GM12874 (cell line): ENCODE data around the gene PYROXD2.

Experiments
- TF ChIP-seq, protein P1 (sequence below): IDR thresholded peaks from 2 replicates; pipeline ENCODE4 v1.5.1; 2011; ENCODE audit warnings: low read depth, mild to moderate bottlenecking, control low read depth, low read length, moderate library complexity; ENCODE audit not compliant: insufficient read depth

PYROXD2 gene

DNA sequence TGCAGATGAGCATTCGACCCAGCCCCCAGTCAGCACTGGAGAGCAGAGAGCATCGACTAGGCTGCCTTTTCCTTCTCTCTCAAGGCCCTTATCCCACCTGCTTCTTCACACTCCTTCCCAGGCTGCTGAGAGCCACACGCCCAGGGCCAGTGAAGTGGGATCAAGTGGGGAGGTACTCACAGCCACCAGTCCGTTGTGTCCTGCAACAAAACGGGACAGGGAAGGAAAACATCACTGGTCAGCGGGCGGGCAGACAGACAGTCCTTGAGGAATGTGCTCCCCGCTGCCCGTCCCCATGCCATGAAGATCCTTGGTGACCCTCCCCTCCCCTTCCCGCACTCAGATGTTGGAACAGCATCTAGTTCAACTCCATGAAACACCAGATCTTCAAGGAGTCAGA is 4.2 kb downstream of the PYROXD2 start:
- TF ChIP-seq, protein P1, sequence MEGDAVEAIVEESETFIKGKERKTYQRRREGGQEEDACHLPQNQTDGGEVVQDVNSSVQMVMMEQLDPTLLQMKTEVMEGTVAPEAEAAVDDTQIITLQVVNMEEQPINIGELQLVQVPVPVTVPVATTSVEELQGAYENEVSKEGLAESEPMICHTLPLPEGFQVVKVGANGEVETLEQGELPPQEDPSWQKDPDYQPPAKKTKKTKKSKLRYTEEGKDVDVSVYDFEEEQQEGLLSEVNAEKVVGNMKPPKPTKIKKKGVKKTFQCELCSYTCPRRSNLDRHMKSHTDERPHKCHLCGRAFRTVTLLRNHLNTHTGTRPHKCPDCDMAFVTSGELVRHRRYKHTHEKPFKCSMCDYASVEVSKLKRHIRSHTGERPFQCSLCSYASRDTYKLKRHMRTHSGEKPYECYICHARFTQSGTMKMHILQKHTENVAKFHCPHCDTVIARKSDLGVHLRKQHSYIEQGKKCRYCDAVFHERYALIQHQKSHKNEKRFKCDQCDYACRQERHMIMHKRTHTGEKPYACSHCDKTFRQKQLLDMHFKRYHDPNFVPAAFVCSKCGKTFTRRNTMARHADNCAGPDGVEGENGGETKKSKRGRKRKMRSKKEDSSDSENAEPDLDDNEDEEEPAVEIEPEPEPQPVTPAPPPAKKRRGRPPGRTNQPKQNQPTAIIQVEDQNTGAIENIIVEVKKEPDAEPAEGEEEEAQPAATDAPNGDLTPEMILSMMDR, result no peak

DNA sequence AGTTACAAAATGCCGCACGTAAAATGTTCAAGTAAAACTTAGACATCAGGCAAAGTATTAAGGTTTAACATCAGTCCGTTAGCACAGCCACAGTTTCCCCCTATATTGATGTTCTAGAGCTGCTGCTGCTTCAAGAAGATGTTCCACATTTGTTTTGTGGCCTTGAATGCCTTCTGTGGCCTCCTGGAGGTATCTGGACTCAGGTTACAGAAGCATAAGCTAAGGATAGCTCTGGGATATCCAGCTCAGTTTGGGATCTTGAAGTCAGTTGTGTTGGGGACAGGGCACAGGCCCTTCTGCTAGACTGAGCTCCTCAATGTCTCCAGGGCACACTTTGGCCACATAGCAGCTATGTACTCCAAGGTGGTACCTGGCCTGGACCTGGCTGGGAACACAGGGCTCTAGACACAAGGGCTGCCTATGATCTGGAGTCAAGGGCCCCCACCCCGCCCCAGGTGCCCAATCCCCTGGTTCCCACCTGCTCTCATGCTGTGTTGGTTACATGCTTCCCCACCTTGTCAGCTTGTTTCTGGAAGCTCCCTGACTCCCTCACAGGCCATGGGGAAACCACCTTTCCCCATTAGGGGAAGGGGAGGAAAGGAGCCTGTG is 4.7 kb downstream of the PYROXD2 start:
- TF ChIP-seq, protein P1, result no peak

DNA sequence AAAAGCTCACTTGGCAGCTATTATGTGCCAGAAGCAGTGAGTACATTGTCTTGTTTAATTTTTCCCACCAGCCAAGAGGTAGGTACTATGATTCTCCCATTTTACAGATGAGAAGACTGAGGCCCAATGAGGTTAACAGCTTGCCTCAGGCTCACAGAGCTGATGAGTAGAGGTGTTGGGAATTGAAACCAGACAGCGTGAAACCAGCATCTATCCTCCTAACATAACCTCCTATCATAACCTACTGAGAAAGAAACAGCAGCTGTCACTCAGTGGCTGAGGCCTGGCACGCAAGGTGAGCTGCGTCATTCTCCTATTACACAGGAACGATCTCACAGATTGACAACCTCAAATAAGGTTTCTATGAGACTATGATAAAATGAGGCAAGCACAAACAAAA is 6.2 kb downstream of the PYROXD2 start:
- TF ChIP-seq, protein P1, result no peak

DNA sequence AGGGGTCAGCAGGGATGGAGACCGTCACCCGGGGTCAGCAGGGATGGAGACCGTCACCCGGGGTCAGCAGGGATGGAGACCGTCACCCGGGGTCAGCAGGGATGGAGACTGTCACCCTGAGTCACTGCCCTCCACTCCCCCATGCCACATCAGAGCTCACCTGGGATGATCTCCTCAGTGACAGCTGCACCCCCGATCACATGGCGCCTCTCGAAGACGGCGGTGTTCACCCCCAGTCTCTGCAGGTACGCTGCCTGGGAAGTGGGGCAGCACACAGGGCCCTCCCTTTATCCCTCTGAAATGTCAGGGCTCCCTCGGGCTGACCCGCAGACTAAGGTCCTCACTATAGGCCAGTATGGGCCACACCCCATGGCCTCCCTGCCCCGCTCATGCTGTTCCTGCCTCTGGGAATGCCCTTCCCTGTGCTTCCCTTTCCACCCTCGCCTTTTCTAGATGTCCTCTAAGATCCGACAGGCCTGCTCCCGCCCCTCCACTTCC is 7.2 kb downstream of the PYROXD2 start:
- TF ChIP-seq, protein P1, result no peak

DNA sequence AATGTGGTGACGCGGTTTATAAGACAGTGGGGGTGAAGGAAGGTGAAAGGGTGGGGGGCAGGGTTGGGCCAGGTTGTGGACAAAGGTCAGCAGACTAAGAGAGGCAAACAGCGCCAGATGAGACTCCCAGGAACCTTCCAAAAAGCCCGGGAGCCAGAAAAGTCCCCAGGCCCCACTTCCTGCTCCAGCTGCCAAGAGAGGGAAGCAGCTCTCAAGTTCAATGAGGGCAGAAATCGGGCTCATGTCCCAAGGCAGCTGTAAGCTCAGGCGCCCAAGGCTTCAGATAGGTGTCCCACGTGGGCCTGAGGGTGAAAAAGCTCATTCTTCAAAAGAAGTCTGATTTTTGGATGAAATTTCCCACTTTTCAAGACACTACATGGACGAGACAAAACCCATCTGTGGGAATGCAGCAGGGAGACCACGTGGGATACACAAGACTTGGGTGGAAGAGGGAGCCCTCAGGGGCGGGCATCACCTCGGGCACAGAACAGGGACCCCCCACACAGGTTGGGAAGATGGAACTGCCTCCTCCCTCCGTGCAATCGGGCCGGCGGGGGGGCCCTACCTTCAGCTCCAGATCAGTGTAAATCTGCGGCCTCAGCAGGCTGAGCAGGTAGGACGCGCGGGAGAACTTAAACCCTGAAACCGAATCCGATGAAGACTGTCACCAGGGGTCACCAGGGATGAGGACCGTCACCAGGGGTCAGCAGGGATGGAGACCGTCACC is 7.8 kb downstream of the PYROXD2 start:
- TF ChIP-seq, protein P1, result no peak

DNA sequence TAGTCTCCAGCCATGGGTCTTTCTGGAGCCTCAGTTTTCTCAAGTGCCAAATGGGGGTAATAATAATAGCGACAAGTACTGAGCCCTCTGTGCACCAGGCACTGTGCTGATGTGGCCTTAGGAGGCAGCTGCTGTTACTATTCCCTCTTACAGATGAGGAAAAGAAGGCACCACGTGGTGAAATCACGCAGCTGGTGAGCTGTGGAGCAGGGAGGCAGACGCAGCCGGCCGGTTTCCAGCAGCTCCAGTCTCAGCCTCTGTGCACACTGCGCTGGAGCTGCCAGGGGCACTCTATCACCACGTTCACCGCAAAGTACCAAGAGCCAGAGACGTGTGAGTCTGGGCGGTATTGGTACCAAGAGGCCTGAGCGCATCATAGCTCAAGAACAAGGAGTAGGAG is 9.6 kb downstream of the PYROXD2 start:
- TF ChIP-seq, protein P1, result no peak

DNA sequence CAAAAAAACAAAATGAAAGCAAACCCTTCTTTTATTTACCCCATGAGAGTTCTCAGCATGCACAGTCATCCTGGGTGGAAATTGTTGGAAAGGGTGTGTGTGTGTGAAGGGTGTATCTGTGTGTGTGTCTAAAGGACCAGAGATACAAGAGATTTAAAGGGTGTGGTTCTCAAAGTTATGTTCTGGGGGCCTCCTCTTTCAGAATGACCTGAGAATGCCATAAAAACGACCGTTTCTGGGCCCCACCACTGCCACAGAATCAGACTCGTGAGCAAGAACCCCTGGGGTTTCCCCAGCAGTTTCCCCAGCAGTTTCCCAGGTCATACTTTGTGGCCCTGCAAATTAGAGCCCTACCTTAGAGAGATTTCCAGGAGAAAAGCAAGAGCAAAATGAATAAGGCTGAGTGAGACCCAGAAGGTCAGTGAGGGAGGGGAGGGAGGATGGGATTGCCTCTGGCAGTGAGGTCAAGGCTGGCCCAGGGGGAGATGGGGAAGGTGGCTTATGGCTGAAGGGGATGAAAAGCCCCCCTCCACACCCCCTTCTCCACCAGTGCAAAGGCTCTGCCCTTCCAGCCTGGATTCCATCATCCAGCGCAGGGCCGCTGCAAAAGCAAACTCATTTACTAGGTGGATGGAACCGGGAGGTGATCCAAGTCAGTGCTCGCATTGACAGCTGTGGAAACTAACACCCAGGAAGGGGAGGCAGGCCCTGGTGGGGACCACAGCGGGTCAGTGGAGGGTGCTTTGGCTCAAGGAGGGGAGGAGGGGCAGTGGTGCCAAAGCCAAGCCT is 10.2 kb downstream of the PYROXD2 start:
- TF ChIP-seq, protein P1, result no peak
